ENCODE results near the gene CYP2D6.

- TF ChIP-seq CTCF (conservative IDR thresholded peaks at IDR 0.05) (no peak), EZH2 (IDR thresholded peaks at IDR 0.05; ENCODE audit: low read depth) (no peak)
Measured at GRCh38 chr22:42138972-42139371, 8.4 kb upstream of the CYP2D6 start.
